Neural progenitor cell (in vitro differentiated cells): ENCODE measurements around the gene ZMIZ1. TPM values are rescaled to one million over a fixed set of nuclear protein-coding genes. Genes with fewer than 3 reads are reported as not detected.

Experiments used
- DNase-seq: peaks from one replicate; pipeline ENCODE4 v3.0.0-alpha.2; 2016; ENCODE audit warnings: low spot score
- H2AFZ ChIP-seq: fragments of 200-600 bp; sonication (generic); replicated peaks from 2 replicates; pipeline ENCODE4 v1.6.1; 2016; ENCODE audit warnings: antibody characterized with exemption
- H3F3A ChIP-seq: fragments of 200-600 bp; sonication (generic); 2 replicates; pipeline ENCODE4 v1.6.1; 2016; ENCODE audit warnings: antibody characterized with exemption, low read depth
- H3K27ac ChIP-seq: fragments of 200-600 bp; sonication (generic); 2 replicates; pipeline ENCODE4 v1.5.1; 2016; ENCODE audit warnings: mild to moderate bottlenecking
- H3K27me3 ChIP-seq: fragments of 200-600 bp; sonication (generic); 2 replicates; pipeline ENCODE4 v1.6.1; 2016; ENCODE audit warnings: mild to moderate bottlenecking, moderate library complexity
- H3K36me3 ChIP-seq: fragments of 200-600 bp; sonication (generic); 2 replicates; pipeline ENCODE4 v1.5.1; 2016
- H3K4me1 ChIP-seq: fragments of 200-600 bp; sonication (generic); 2 replicates; pipeline ENCODE4 v1.6.1; 2016; ENCODE audit warnings: mixed run types
- H3K4me2 ChIP-seq: fragments of 200-600 bp; sonication (generic); 2 replicates; pipeline ENCODE4 v1.6.1; 2016
- H3K4me3 ChIP-seq: fragments of 200-600 bp; sonication (generic); 2 replicates; pipeline ENCODE4 v1.5.1; 2016
- H3K79me2 ChIP-seq: fragments of 200-600 bp; sonication (generic); 2 replicates; pipeline ENCODE4 v1.6.1; 2016; ENCODE audit warnings: low read depth
- H3K9ac ChIP-seq: fragments of 200-600 bp; sonication (generic); 2 replicates; pipeline ENCODE4 v1.6.1; 2016
- H3K9me3 ChIP-seq: fragments of 200-600 bp; sonication (generic); 2 replicates; pipeline ENCODE4 v1.5.1; 2016; ENCODE audit warnings: low read depth
- H4K20me1 ChIP-seq: fragments of 200-600 bp; sonication (generic); 2 replicates; pipeline ENCODE4 v1.6.1; 2016; ENCODE audit warnings: low read depth
- H3K27ac Mint-ChIP-seq: 3 replicates; pipeline ENCODE4 v1.8.0; 2021; ENCODE audit warnings: mixed read lengths
- H3K27me3 Mint-ChIP-seq: 2 replicates; pipeline ENCODE4 v1.8.0; 2022; ENCODE audit warnings: low read depth, mild to moderate bottlenecking, inconsistent platforms, moderate library complexity, mixed read lengths; ENCODE audit not compliant: insufficient read depth
- H3K36me3 Mint-ChIP-seq: 3 replicates; pipeline ENCODE4 v1.8.0; 2021; ENCODE audit warnings: mixed read lengths
- H3K4me1 Mint-ChIP-seq: 3 replicates; pipeline ENCODE4 v1.8.0; 2021; ENCODE audit warnings: mixed read lengths
- H3K4me3 Mint-ChIP-seq: 3 replicates; pipeline ENCODE4 v1.8.0; 2021; ENCODE audit warnings: mild to moderate bottlenecking, moderate library complexity, mixed read lengths
- H3K9me3 Mint-ChIP-seq: 3 replicates; pipeline ENCODE4 v1.8.0; 2020; ENCODE audit warnings: mixed read lengths
- EZH2 ChIP-seq: fragments of 200-600 bp; sonication (generic); IDR thresholded peaks from 2 replicates; pipeline ENCODE4 v1.6.1; 2017; ENCODE audit warnings: antibody characterized with exemption, mild to moderate bottlenecking, moderate library complexity
- EZH2phosphoT487 ChIP-seq: fragments of 200-600 bp; sonication (generic); IDR thresholded peaks from 2 replicates; pipeline ENCODE4 v1.6.1; 2017; ENCODE audit warnings: antibody characterized with exemption
- total RNA-seq: library from RNA; depleted of rRNA; stranded (reverse); fragments of >200 nt; gene quantifications from 2 replicates; pipeline ENCODE4 v1.2.3, GENCODE V29; 2015; ENCODE audit warnings: low replicate concordance
- TF ChIP-seq, protein P1 (sequence below): fragments of 200-600 bp; sonication (generic); IDR thresholded peaks from 2 replicates; pipeline ENCODE4 v1.5.1; 2017; ENCODE audit warnings: antibody characterized with exemption, mild to moderate bottlenecking

ZMIZ1 gene
- total RNA-seq, 1 donor from 2014 or later = 5.8 TPM

DNA sequence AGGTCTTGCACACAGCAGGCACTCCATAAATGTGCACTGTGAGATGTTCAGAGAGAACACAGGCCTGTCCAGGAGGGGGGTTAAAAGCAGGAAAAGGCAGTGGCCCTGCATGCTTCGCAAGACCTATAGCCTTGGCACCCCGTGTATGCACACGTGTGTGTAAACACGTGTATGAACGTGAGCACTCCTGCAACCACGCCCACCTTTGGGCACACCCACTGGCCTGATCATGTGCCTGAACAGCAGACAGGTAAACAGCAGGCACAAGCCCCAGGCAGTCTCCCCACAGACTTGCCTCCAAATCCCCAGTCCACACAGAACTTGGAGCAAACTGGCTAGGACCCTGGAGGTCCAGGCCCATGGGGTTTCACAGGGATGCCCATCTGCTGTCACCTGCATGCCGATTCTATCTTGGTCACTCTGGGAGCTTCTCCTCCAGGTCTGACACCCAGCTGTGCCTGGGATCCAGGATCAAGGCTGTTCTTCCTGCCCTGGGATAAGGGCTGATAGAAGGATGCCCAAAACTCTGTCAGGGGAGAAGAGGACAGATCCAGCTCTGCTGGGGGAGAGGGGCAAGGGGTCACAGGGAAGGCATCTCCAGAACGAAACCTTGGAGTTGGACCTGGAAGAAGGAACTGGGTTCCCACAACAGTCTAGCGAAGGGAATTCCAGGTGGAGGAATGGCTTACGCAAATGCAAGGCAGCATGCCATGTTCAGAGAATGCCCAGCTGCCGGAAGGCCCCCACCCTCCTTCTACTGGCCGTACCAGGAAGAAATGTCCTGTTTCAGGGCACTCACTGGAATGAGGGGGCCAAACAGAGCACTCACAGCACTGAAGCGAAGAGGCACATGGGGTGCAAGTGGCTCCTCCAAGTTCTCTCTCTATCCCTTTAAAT is 14.3 kb upstream of the ZMIZ1 start:
- Histone ChIP-seq H3K4me3 (no peak overlapping the region), H3K4me1 (peaks cover 25% of the 10 kb centered on the region), H3K4me2 (no peak overlapping the region), H4K20me1 (no peaks in the 10 kb centered on the region), H3K9ac (no peak overlapping the region), H3K27me3 (peaks cover 4% of the 10 kb centered on the region), H3K36me3 (no peaks in the 10 kb centered on the region), H3K27ac (no peak overlapping the region), H3K79me2 (no peaks in the 10 kb centered on the region), H3K9me3 (no peaks in the 10 kb centered on the region), H2AFZ (no peak overlapping the region), H3F3A (no peaks in the 10 kb centered on the region)
- H3K27ac Mint-ChIP-seq = no peak overlapping the region
- DNase-seq = no peak
- TF ChIP-seq EZH2 = no peak
- TF ChIP-seq, protein P1, sequence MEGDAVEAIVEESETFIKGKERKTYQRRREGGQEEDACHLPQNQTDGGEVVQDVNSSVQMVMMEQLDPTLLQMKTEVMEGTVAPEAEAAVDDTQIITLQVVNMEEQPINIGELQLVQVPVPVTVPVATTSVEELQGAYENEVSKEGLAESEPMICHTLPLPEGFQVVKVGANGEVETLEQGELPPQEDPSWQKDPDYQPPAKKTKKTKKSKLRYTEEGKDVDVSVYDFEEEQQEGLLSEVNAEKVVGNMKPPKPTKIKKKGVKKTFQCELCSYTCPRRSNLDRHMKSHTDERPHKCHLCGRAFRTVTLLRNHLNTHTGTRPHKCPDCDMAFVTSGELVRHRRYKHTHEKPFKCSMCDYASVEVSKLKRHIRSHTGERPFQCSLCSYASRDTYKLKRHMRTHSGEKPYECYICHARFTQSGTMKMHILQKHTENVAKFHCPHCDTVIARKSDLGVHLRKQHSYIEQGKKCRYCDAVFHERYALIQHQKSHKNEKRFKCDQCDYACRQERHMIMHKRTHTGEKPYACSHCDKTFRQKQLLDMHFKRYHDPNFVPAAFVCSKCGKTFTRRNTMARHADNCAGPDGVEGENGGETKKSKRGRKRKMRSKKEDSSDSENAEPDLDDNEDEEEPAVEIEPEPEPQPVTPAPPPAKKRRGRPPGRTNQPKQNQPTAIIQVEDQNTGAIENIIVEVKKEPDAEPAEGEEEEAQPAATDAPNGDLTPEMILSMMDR = no peak
- no peak for TF ChIP-seq EZH2phosphoT487
- no peak overlapping the region for H3K4me3 Mint-ChIP-seq
- no peaks in the 10 kb centered on the region for H3K9me3 Mint-ChIP-seq
- peaks cover 24% of the 10 kb centered on the region for H3K27me3 Mint-ChIP-seq
- H3K36me3 Mint-ChIP-seq = no peaks in the 10 kb centered on the region
- peaks cover 54% of the 10 kb centered on the region for H3K4me1 Mint-ChIP-seq

DNA sequence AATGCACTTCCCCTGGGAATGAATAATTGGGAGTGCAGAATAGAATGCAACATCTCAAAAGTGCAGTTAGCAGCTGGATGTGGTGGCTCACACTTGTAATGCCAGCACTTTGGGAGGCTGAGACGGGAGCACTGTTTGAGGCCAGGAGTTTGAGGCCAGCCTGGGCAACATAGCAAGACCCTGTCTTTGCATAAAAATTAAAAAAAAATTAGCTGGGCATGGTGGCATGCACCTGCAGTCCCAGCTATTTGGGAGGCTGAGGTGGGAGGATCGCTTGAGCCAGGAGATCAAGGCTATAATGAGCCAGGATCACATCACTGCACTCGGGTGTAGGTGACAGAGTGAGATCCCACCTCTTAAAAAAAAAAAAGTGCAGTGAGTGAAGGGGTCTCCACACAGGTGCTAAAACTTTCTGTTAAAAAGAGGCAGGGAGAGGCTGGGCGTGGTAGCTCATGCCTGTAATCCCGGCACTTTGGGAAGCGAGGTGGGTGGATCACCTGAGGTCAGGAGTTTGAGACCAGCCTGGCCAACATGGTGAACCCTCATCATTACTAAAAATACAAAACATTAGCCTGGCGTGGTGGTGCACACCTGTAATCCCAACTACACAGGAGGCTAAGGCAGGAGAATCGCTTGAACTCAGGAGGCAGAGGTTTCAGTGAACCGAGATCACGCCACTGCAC is 13.5 kb upstream of the ZMIZ1 start:
- no peak overlapping the region for H2AFZ ChIP-seq
- no peak for DNase-seq
- H3K27me3 ChIP-seq = peaks cover 4% of the 10 kb centered on the region
- no peak overlapping the region for H3K9ac ChIP-seq
- no peaks in the 10 kb centered on the region for H3K9me3 ChIP-seq
- H3K4me1 Mint-ChIP-seq = peaks cover 51% of the 10 kb centered on the region
- no peak overlapping the region for H3K4me3 ChIP-seq
- no peak overlapping the region for H3K4me3 Mint-ChIP-seq
- no peak overlapping the region for H3K27ac Mint-ChIP-seq
- H3K27ac ChIP-seq = no peak overlapping the region
- H3K4me1 ChIP-seq = peaks cover 25% of the 10 kb centered on the region
- H3K36me3 ChIP-seq = no peaks in the 10 kb centered on the region
- H3K79me2 ChIP-seq = no peaks in the 10 kb centered on the region
- H3K36me3 Mint-ChIP-seq = no peaks in the 10 kb centered on the region
- H3K9me3 Mint-ChIP-seq = no peaks in the 10 kb centered on the region
- TF ChIP-seq EZH2phosphoT487 (no peak), EZH2 (no peak)
- no peaks in the 10 kb centered on the region for H3F3A ChIP-seq
- H3K27me3 Mint-ChIP-seq = peaks cover 22% of the 10 kb centered on the region
- H3K4me2 ChIP-seq = no peak overlapping the region
- no peaks in the 10 kb centered on the region for H4K20me1 ChIP-seq

DNA sequence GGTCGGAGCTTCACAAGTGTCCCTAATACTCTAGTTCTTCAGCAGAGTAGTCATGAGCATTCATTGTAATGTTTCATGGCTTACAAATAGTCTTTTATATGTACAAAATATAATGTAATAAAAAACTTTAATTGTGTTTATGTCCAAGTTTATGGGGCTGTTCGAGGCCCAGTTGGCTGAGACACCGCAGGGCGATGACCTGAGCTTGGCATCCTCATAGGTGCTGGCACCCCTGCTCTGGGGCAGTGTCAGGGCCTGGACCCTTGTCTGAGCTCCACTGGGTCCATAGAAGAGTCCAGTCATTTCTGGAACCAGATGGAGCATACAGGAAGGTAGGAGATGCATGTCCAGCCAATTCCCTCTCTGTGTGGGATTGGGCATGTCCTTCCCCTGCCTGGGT is 12.9 kb upstream of the ZMIZ1 start:
- H2AFZ ChIP-seq = no peak overlapping the region
- no peak overlapping the region for H3K9ac ChIP-seq
- Mint-ChIP-seq H3K36me3 (no peaks in the 10 kb centered on the region), H3K4me1 (peaks cover 48% of the 10 kb centered on the region), H3K27ac (no peak overlapping the region), H3K4me3 (no peak overlapping the region), H3K27me3 (peaks cover 18% of the 10 kb centered on the region), H3K9me3 (no peaks in the 10 kb centered on the region)
- H3K36me3 ChIP-seq = no peaks in the 10 kb centered on the region
- no peaks in the 10 kb centered on the region for H3K9me3 ChIP-seq
- peaks cover 19% of the 10 kb centered on the region for H3K4me1 ChIP-seq
- H4K20me1 ChIP-seq = no peaks in the 10 kb centered on the region
- no peaks in the 10 kb centered on the region for H3K79me2 ChIP-seq
- no peak overlapping the region for H3K4me3 ChIP-seq
- TF ChIP-seq EZH2phosphoT487 = no peak
- TF ChIP-seq EZH2 = no peak
- TF ChIP-seq, protein P1 = no peak
- no peak for DNase-seq
- H3K27me3 ChIP-seq = peaks cover 4% of the 10 kb centered on the region
- no peak overlapping the region for H3K27ac ChIP-seq
- no peaks in the 10 kb centered on the region for H3F3A ChIP-seq
- no peak overlapping the region for H3K4me2 ChIP-seq
